ENCODE data around the gene ARPC1B. TPM values are rescaled to one million over a fixed set of nuclear protein-coding genes. Genes with fewer than 3 reads are reported as not detected.

The ARPC1B gene
- total RNA-seq, 1 donor from 2014 or later, result 175 TPM

DNA sequence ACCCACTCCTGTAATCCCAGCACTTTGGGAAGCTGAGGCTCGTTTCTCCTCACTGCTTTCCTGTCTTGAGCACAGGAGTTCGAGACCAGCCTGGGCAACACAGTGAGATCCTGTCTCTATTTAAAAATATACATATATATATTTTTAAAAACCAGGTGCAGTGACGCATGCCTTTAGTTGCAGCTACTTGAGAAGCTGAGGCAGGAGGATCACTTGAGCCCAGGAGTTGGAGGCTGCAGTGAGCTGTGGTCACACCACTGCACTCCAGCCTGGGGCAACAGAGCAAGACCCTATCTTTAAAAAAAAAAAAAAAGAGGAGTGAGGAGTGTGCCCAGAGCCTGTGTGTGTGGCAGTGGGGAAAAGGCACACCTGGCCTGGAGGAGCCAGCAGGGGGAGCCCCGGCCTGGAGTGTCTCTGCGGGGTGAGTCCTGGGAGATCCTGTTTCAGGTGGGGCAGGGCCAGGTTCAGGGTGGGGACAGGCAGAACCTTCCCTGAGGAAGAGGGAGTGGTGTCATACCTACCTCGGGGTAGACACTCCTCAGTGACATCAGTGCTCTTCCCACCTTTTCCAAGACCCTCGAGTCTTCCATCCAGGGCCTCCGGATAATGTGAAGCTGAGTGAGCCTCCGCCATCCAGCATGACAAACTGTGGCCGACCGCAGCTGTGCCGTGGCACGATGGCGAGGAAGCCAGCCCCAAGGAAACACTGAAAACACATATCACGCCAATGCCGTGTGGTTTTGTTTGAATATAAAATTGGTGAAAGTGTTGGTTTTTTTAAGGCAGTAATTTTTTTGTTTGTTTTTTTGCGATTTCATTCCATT is 9.0 kb upstream of the ARPC1B start:
- FAIRE-seq, result no peak
- H3K79me2 ChIP-seq (ENCODE audit: insufficient read depth, low read length), result no peaks in the 10 kb centered on the region
- Mint-ChIP-seq H3K4me1 (ENCODE audit: low read depth, unreplicated experiment) (peaks cover 8% of the 10 kb centered on the region), H3K27me3 (ENCODE audit: low read depth, unreplicated experiment) (no peaks in the 10 kb centered on the region), H3K27ac (ENCODE audit: unreplicated experiment) (no peak overlapping the region), H3K36me3 (ENCODE audit: low read depth, unreplicated experiment) (peaks cover 11% of the 10 kb centered on the region), H3K4me3 (ENCODE audit: unreplicated experiment) (no peak overlapping the region), H3K9me3 (ENCODE audit: unreplicated experiment) (no peaks in the 10 kb centered on the region)
- H3K9me3 ChIP-seq (ENCODE audit: insufficient read depth, low read depth, low read length), result no peaks in the 10 kb centered on the region
- H3K27ac ChIP-seq (ENCODE audit: low read depth, low read length), result no peak overlapping the region
- no peak overlapping the region for H3K9ac ChIP-seq (ENCODE audit: low read length)
- H3K36me3 ChIP-seq (ENCODE audit: insufficient read depth, low read length), result peaks cover 43% of the 10 kb centered on the region
- DNase-seq (ENCODE audit: low read depth), result no peak
- peaks cover 13% of the 10 kb centered on the region for H3K4me1 ChIP-seq (ENCODE audit: insufficient read depth, low read length)
- peaks cover 46% of the 10 kb centered on the region for H4K20me1 ChIP-seq (ENCODE audit: insufficient read depth, low read length)
- no peak overlapping the region for H3K4me2 ChIP-seq (ENCODE audit: low read length)
- no peak overlapping the region for H3K4me3 ChIP-seq (ENCODE audit: insufficient read depth, low read depth, low read length)
- no peak overlapping the region for H2AFZ ChIP-seq (ENCODE audit: low read depth, low read length)
- TF ChIP-seq, protein P1, sequence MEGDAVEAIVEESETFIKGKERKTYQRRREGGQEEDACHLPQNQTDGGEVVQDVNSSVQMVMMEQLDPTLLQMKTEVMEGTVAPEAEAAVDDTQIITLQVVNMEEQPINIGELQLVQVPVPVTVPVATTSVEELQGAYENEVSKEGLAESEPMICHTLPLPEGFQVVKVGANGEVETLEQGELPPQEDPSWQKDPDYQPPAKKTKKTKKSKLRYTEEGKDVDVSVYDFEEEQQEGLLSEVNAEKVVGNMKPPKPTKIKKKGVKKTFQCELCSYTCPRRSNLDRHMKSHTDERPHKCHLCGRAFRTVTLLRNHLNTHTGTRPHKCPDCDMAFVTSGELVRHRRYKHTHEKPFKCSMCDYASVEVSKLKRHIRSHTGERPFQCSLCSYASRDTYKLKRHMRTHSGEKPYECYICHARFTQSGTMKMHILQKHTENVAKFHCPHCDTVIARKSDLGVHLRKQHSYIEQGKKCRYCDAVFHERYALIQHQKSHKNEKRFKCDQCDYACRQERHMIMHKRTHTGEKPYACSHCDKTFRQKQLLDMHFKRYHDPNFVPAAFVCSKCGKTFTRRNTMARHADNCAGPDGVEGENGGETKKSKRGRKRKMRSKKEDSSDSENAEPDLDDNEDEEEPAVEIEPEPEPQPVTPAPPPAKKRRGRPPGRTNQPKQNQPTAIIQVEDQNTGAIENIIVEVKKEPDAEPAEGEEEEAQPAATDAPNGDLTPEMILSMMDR (IDR thresholded peaks at IDR 0.05; ENCODE audit: insufficient read depth, low read depth, low read length), result peak; percentile 7
- TF ChIP-seq EZH2 (IDR thresholded peaks at IDR 0.05; ENCODE audit: insufficient read depth, low read length), result no peak
- H3K27me3 ChIP-seq (ENCODE audit: insufficient read depth, low read length), result no peaks in the 10 kb centered on the region

DNA sequence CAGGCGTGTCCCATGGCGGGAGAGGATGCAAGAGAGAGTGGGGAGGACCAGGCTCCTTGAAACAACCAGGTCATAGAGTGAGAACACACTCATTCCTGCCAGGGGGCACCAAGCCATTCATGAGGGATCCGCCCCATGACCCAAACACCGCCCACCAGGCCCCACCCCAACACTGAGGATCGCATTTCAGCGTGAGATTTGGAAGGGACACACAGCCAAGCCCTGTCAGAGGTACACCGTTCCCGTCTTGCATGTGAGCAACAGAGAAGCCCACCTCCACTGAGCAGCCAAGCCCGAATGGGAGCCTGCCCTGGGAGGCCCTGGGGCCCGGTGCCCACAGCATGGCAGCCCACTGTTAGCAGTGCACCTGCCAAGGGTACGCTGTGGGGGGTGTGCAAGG is 7.9 kb upstream of the ARPC1B start:
- no peak overlapping the region for H3K4me2 ChIP-seq (ENCODE audit: low read length)
- peaks cover 41% of the 10 kb centered on the region for H4K20me1 ChIP-seq (ENCODE audit: insufficient read depth, low read length)
- Mint-ChIP-seq H3K4me1 (ENCODE audit: low read depth, unreplicated experiment) (peaks cover 8% of the 10 kb centered on the region), H3K9me3 (ENCODE audit: unreplicated experiment) (no peaks in the 10 kb centered on the region), H3K27ac (ENCODE audit: unreplicated experiment) (no peak overlapping the region), H3K4me3 (ENCODE audit: unreplicated experiment) (no peak overlapping the region), H3K36me3 (ENCODE audit: low read depth, unreplicated experiment) (peaks cover 11% of the 10 kb centered on the region), H3K27me3 (ENCODE audit: low read depth, unreplicated experiment) (no peaks in the 10 kb centered on the region)
- no peak for FAIRE-seq
- TF ChIP-seq EZH2 (IDR thresholded peaks at IDR 0.05; ENCODE audit: insufficient read depth, low read length), result no peak
- TF ChIP-seq, protein P1 (IDR thresholded peaks at IDR 0.05; ENCODE audit: insufficient read depth, low read depth, low read length), result no peak
- H3K27ac ChIP-seq (ENCODE audit: low read depth, low read length), result no peak overlapping the region
- H3K9ac ChIP-seq (ENCODE audit: low read length), result no peak overlapping the region
- H3K27me3 ChIP-seq (ENCODE audit: insufficient read depth, low read length), result no peaks in the 10 kb centered on the region
- H3K9me3 ChIP-seq (ENCODE audit: insufficient read depth, low read depth, low read length), result no peaks in the 10 kb centered on the region
- peaks cover 13% of the 10 kb centered on the region for H3K4me1 ChIP-seq (ENCODE audit: insufficient read depth, low read length)
- no peaks in the 10 kb centered on the region for H3K79me2 ChIP-seq (ENCODE audit: insufficient read depth, low read length)
- peaks cover 33% of the 10 kb centered on the region for H3K36me3 ChIP-seq (ENCODE audit: insufficient read depth, low read length)
- no peak overlapping the region for H3K4me3 ChIP-seq (ENCODE audit: insufficient read depth, low read depth, low read length)
- H2AFZ ChIP-seq (ENCODE audit: low read depth, low read length), result no peak overlapping the region
- DNase-seq (ENCODE audit: low read depth), result no peak
